DND-41 (cell line): ENCODE data around the gene NOP16.

ENCODE experiments used
- ATAC-seq: fragments of 200-7000 bp; cut with Tn5 transposase; 3 replicates; pipeline ENCODE4 v1.9.1; 2021; ENCODE audit warnings: low read depth; ENCODE audit not compliant: insufficient read depth
- DNase-seq: peaks from one replicate; pipeline ENCODE4 v3.0.0-alpha.2; 2020
- H2AFZ ChIP-seq: 2 replicates; pipeline ENCODE4 v1.6.0; 2012; ENCODE audit warnings: low read depth, low read length
- H3K27ac ChIP-seq: 2 replicates; pipeline ENCODE4 v1.5.1; 2012; ENCODE audit warnings: low read length, inconsistent platforms
- H3K27me3 ChIP-seq: fragments of 200-600 bp; sonication (generic); 2 replicates; pipeline ENCODE4 v1.6.0; 2012; ENCODE audit warnings: low read length, mild to moderate bottlenecking, inconsistent platforms; ENCODE audit not compliant: insufficient read depth, poor library complexity
- H3K36me3 ChIP-seq: 2 replicates; pipeline ENCODE4 v1.5.1; 2012; ENCODE audit warnings: low read length, inconsistent platforms; ENCODE audit not compliant: insufficient read depth
- H3K4me1 ChIP-seq: 2 replicates; pipeline ENCODE4 v1.5.1; 2012; ENCODE audit warnings: mild to moderate bottlenecking, low read length; ENCODE audit not compliant: insufficient read depth
- H3K4me2 ChIP-seq: 2 replicates; pipeline ENCODE4 v1.6.0; 2012; ENCODE audit warnings: mild to moderate bottlenecking, moderate library complexity, low read length, inconsistent platforms; ENCODE audit not compliant: insufficient read depth
- H3K4me3 ChIP-seq, 2 experiments: fragments of 200-600 bp in 1 of 2; shearing (Covaris generic) in 1 of 2; 2 replicates each; pipeline ENCODE4 v1.5.1; 2012 to 2016; ENCODE audit warnings: inconsistent platforms in 2 of 2, low read length in 2 of 2, mild to moderate bottlenecking in 2 of 2, low read depth in 1 of 2, moderate library complexity in 1 of 2
- H3K79me2 ChIP-seq: 2 replicates; pipeline ENCODE4 v1.6.0; 2012; ENCODE audit warnings: low read length, inconsistent platforms; ENCODE audit not compliant: insufficient read depth
- H3K9ac ChIP-seq: 2 replicates; pipeline ENCODE4 v1.6.0; 2012; ENCODE audit warnings: low read depth, mild to moderate bottlenecking, inconsistent platforms, low read length, moderate library complexity
- H3K9me3 ChIP-seq: 2 replicates; pipeline ENCODE4 v1.5.1; 2012; ENCODE audit warnings: low read length, moderate library complexity, mild to moderate bottlenecking, inconsistent platforms; ENCODE audit not compliant: insufficient read depth, severe bottlenecking
- H4K20me1 ChIP-seq: 2 replicates; pipeline ENCODE4 v1.6.0; 2012; ENCODE audit warnings: low read length; ENCODE audit not compliant: insufficient read depth
- CTCF ChIP-seq: IDR thresholded peaks from 2 replicates; pipeline ENCODE4 v1.5.1; 2012; ENCODE audit warnings: borderline replicate concordance, low read length, moderate library complexity, mild to moderate bottlenecking; ENCODE audit not compliant: poor library complexity, severe bottlenecking; ENCODE audit errors: extremely low read depth
- EZH2 ChIP-seq: IDR thresholded peaks from 3 replicates; pipeline ENCODE4 v1.6.1; 2012; ENCODE audit warnings: borderline replicate concordance, low read depth, mild to moderate bottlenecking, moderate library complexity, low read length, inconsistent platforms; ENCODE audit not compliant: severe bottlenecking

NOP16 gene

GRCh38 chr5:176366232-176366894 lies 22.0 kb downstream of the NOP16 start:
- Histone ChIP-seq H3K27ac (no peak overlapping the region), H3K4me3 (no peak overlapping the region), H2AFZ (no peak overlapping the region), H3K36me3 (no peaks in the 10 kb centered on the region; the same call in 1 of the 2 replicates), H3K27me3 (no peaks in the 10 kb centered on the region), H3K9me3 (no peaks in the 10 kb centered on the region), H4K20me1 (no peaks in the 10 kb centered on the region), H3K4me2 (no peak overlapping the region), H3K79me2 (peaks cover 2% of the 10 kb centered on the region), H3K9ac (no peak overlapping the region), H3K4me1 (peaks cover 10% of the 10 kb centered on the region)
- DNase-seq (no peak), ATAC-seq (no peak)
- TF ChIP-seq EZH2 = no peak
- TF ChIP-seq CTCF = no peak

GRCh38 chr5:176365351-176366231 lies 22.8 kb downstream of the NOP16 start, which contains the start of gene ARL10:
TSS of gene ARL10 (plus strand) at chr5:176365487. CDS start at chr5:176365564, 77 bp downstream.
- Histone ChIP-seq H3K9ac (no peak within 1 kb of the TSS), H3K4me2 (no peak within 1 kb of the TSS), H3K9me3 (no peaks in the 10 kb centered on the region), H4K20me1 (peaks cover 5% of the 10 kb centered on the region; the same call in 1 of the 2 replicates), H3K27me3 (no peaks in the 10 kb centered on the region), H3K79me2 (peaks cover 10% of the 10 kb centered on the region), H3K27ac (no peak within 1 kb of the TSS), H3K4me1 (peaks cover 15% of the 10 kb centered on the region), H2AFZ (no peak within 1 kb of the TSS), H3K36me3 (peaks cover 4% of the 10 kb centered on the region; the same call in 1 of the 2 replicates), H3K4me3 (no peak within 1 kb of the TSS)
- ATAC-seq = no peak
- TF ChIP-seq EZH2 (no peak), CTCF (no peak)
- no peak for DNase-seq

- no peak overlapping the region for H3K27ac ChIP-seq
- H4K20me1 ChIP-seq = peaks cover 5% of the 10 kb centered on the region; the same call in 1 of the 2 replicates
- peaks cover 17% of the 10 kb centered on the region for H3K79me2 ChIP-seq
- no peak overlapping the region for H3K9ac ChIP-seq
- ATAC-seq (no peak), DNase-seq (no peak)
- no peak overlapping the region for H2AFZ ChIP-seq
- H3K9me3 ChIP-seq = no peaks in the 10 kb centered on the region
- no peak overlapping the region for H3K4me3 ChIP-seq
- no peak overlapping the region for H3K4me2 ChIP-seq
- H3K4me1 ChIP-seq = peaks cover 22% of the 10 kb centered on the region
- TF ChIP-seq CTCF = no peak
- no peak for TF ChIP-seq EZH2
- peaks cover 5% of the 10 kb centered on the region; the same call in 1 of the 2 replicates for H3K36me3 ChIP-seq
- H3K27me3 ChIP-seq = no peaks in the 10 kb centered on the region
Observed at GRCh38 chr5:176364765-176365350, 23.5 kb downstream of the NOP16 start.
